ENCODE results near the gene ABCG1.
A peak's percentile ranks its signal among the peaks of the same experiment; 100 is the strongest.

The ABCG1 gene

GRCh38 chr21:42314616-42315295 is 95.8 kb downstream of the ABCG1 start:
- FAIRE-seq: no peak

GRCh38 chr21:42315296-42315891 is 96.5 kb downstream of the ABCG1 start, which contains the start of gene TFF3:
Gene TFF3 (minus strand): TSS chr21:42315409. CDS start chr21:42315374, 35 bp downstream.
- FAIRE-seq (no peak), DNase-seq (ENCODE audit: extremely low spot score, insufficient read length, low read depth) (no peak)

More at GRCh38 chr21:42314616-42315295, 95.8 kb downstream of the ABCG1 start:
- no peak for DNase-seq (ENCODE audit: extremely low spot score, insufficient read length, low read depth)

- no peak for FAIRE-seq
Observed at GRCh38 chr21:42316891-42317290, 98.0 kb downstream of the ABCG1 start.

GRCh38 chr21:42317341-42317741 is 98.4 kb downstream of the ABCG1 start:
- no peak for DNase-seq (ENCODE audit: extremely low spot score, insufficient read length, low read depth)
- no peak for FAIRE-seq

More at GRCh38 chr21:42316891-42317290, 98.0 kb downstream of the ABCG1 start:
- DNase-seq (ENCODE audit: extremely low spot score, insufficient read length, low read depth): no peak

- no peak for DNase-seq (ENCODE audit: extremely low spot score, insufficient read length, low read depth)
- no peak for FAIRE-seq
Observed at GRCh38 chr21:42317826-42318746, 99.1 kb downstream of the ABCG1 start.

GRCh38 chr21:42319376-42319775 is 100.4 kb downstream of the ABCG1 start:
- DNase-seq (ENCODE audit: extremely low spot score, insufficient read length, low read depth) (no peak), FAIRE-seq (peak; percentile 72)

- DNase-seq (ENCODE audit: extremely low spot score, insufficient read length, low read depth) (no peak), FAIRE-seq (no peak)
Observed at GRCh38 chr21:42319851-42320572, 101.1 kb downstream of the ABCG1 start.

- FAIRE-seq (no peak), DNase-seq (ENCODE audit: extremely low spot score, insufficient read length, low read depth) (no peak)
Observed at GRCh38 chr21:42320791-42321190, 101.9 kb downstream of the ABCG1 start.

- FAIRE-seq (no peak), DNase-seq (ENCODE audit: extremely low spot score, insufficient read length, low read depth) (no peak)
Observed at GRCh38 chr21:42321231-42321630, 102.3 kb downstream of the ABCG1 start.

- DNase-seq (ENCODE audit: extremely low spot score, insufficient read length, low read depth): no peak
- FAIRE-seq: no peak
Observed at GRCh38 chr21:42321845-42322244, 102.9 kb downstream of the ABCG1 start.

GRCh38 chr21:42324896-42325295 is 106.0 kb downstream of the ABCG1 start:
- FAIRE-seq (no peak), DNase-seq (ENCODE audit: extremely low spot score, insufficient read length, low read depth) (no peak)

GRCh38 chr21:42330380-42331371 is 111.7 kb downstream of the ABCG1 start:
- peak; percentile 9 for FAIRE-seq
- DNase-seq (ENCODE audit: extremely low spot score, insufficient read length, low read depth): no peak

- DNase-seq (ENCODE audit: extremely low spot score, insufficient read length, low read depth): no peak
- no peak for FAIRE-seq
Observed at GRCh38 chr21:42331660-42332059, 112.7 kb downstream of the ABCG1 start.

GRCh38 chr21:42332557-42333317 is 113.8 kb downstream of the ABCG1 start:
- DNase-seq (ENCODE audit: extremely low spot score, insufficient read length, low read depth): no peak
- no peak for FAIRE-seq

- DNase-seq (ENCODE audit: extremely low spot score, insufficient read length, low read depth) (no peak), FAIRE-seq (no peak)
Observed at GRCh38 chr21:42336054-42336453, 117.1 kb downstream of the ABCG1 start.

- FAIRE-seq: no peak
- no peak for DNase-seq (ENCODE audit: extremely low spot score, insufficient read length, low read depth)
Observed at GRCh38 chr21:42337276-42337675, 118.3 kb downstream of the ABCG1 start.

GRCh38 chr21:42337830-42338728 is 119.1 kb downstream of the ABCG1 start:
- FAIRE-seq (peak; percentile 71), DNase-seq (ENCODE audit: extremely low spot score, insufficient read length, low read depth) (no peak)

Measured in GM18507 (cell line).